ENCODE results near the gene ACTN4. TPM values are rescaled to one million over a fixed set of nuclear protein-coding genes. Genes with fewer than 3 reads are reported as not detected.

ACTN4 gene
- total RNA-seq, 1 donor, result 280 TPM

- no peak overlapping the region for H3K4me3 ChIP-seq (ENCODE audit: low read depth, low read length)
- peak; percentile 92 for DNase-seq (ENCODE audit: low read depth)
- TF ChIP-seq CTCF (IDR thresholded peaks at IDR 0.05; ENCODE audit: insufficient read depth, low read length), result peak; percentile 35
Observed at GRCh38 chr19:38711726-38712153, 64.3 kb downstream of the ACTN4 start.

- no peak for TF ChIP-seq CTCF (IDR thresholded peaks at IDR 0.05; ENCODE audit: insufficient read depth, low read length)
- DNase-seq (ENCODE audit: low read depth), result no peak
- H3K4me3 ChIP-seq (ENCODE audit: low read depth, low read length), result no peak overlapping the region
Observed at GRCh38 chr19:38712161-38712748, 64.8 kb downstream of the ACTN4 start.

GRCh38 chr19:38713227-38713649, 65.8 kb downstream of the ACTN4 start:
- TF ChIP-seq CTCF (IDR thresholded peaks at IDR 0.05; ENCODE audit: insufficient read depth, low read length), result no peak
- DNase-seq (ENCODE audit: low read depth), result peak; percentile 65
- H3K4me3 ChIP-seq (ENCODE audit: low read depth, low read length), result no peak overlapping the region

GRCh38 chr19:38713865-38714264, 66.4 kb downstream of the ACTN4 start:
- no peak for DNase-seq (ENCODE audit: low read depth)
- TF ChIP-seq CTCF (IDR thresholded peaks at IDR 0.05; ENCODE audit: insufficient read depth, low read length), result no peak
- no peak overlapping the region for H3K4me3 ChIP-seq (ENCODE audit: low read depth, low read length)

GRCh38 chr19:38714354-38714778, 66.9 kb downstream of the ACTN4 start:
- TF ChIP-seq CTCF (IDR thresholded peaks at IDR 0.05; ENCODE audit: insufficient read depth, low read length), result no peak
- H3K4me3 ChIP-seq (ENCODE audit: low read depth, low read length), result no peak overlapping the region
- no peak for DNase-seq (ENCODE audit: low read depth)

GRCh38 chr19:38715555-38715954, 68.1 kb downstream of the ACTN4 start:
- no peak for TF ChIP-seq CTCF (IDR thresholded peaks at IDR 0.05; ENCODE audit: insufficient read depth, low read length)
- DNase-seq (ENCODE audit: low read depth), result no peak
- H3K4me3 ChIP-seq (ENCODE audit: low read depth, low read length), result no peak overlapping the region

- no peak overlapping the region for H3K4me3 ChIP-seq (ENCODE audit: low read depth, low read length)
- no peak for TF ChIP-seq CTCF (IDR thresholded peaks at IDR 0.05; ENCODE audit: insufficient read depth, low read length)
- DNase-seq (ENCODE audit: low read depth), result no peak
Observed at GRCh38 chr19:38717051-38717450, 69.6 kb downstream of the ACTN4 start.

Data from fibroblast of the aortic adventitia (primary cell).